ENCODE results near the gene HECTD1.

HECTD1 gene

GRCh38 chr14:31223331-31223730 lies 15.7 kb upstream of the HECTD1 start:
- no peak overlapping the region for H3K4me3 ChIP-seq (ENCODE audit: low read depth, low read length)
- TF ChIP-seq, protein P1, sequence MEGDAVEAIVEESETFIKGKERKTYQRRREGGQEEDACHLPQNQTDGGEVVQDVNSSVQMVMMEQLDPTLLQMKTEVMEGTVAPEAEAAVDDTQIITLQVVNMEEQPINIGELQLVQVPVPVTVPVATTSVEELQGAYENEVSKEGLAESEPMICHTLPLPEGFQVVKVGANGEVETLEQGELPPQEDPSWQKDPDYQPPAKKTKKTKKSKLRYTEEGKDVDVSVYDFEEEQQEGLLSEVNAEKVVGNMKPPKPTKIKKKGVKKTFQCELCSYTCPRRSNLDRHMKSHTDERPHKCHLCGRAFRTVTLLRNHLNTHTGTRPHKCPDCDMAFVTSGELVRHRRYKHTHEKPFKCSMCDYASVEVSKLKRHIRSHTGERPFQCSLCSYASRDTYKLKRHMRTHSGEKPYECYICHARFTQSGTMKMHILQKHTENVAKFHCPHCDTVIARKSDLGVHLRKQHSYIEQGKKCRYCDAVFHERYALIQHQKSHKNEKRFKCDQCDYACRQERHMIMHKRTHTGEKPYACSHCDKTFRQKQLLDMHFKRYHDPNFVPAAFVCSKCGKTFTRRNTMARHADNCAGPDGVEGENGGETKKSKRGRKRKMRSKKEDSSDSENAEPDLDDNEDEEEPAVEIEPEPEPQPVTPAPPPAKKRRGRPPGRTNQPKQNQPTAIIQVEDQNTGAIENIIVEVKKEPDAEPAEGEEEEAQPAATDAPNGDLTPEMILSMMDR (IDR thresholded peaks at IDR 0.05; ENCODE audit: borderline replicate concordance, insufficient read depth, low read depth, low read length) = no peak

DNA sequence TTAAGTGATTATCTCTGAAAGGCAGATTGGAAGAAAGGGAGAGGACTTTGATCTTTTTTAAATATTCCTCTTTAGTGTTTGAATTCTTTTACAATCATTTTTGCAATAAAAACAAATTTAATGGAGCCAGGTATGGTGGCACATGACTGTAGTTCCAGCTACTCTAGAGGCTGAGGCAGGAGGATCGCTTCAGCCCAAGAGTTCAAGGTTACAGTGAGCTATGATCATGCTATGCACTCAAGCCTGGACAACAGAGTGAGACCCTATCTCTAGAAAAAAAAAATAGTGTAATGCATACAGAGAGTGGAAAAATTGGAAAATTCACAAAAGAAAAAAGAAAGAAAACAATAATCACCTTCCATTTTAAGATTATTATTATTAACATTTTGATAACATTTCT lies 15.2 kb upstream of the HECTD1 start:
- no peak overlapping the region for H3K4me3 ChIP-seq (ENCODE audit: low read depth, low read length)
- TF ChIP-seq, protein P1 (IDR thresholded peaks at IDR 0.05; ENCODE audit: borderline replicate concordance, insufficient read depth, low read depth, low read length) = no peak

- no peak overlapping the region for H3K4me3 ChIP-seq (ENCODE audit: low read depth, low read length)
- TF ChIP-seq, protein P1 (IDR thresholded peaks at IDR 0.05; ENCODE audit: borderline replicate concordance, insufficient read depth, low read depth, low read length) = no peak
Measured at GRCh38 chr14:31221266-31221665, 13.7 kb upstream of the HECTD1 start.

GRCh38 chr14:31219169-31219568 lies 11.6 kb upstream of the HECTD1 start:
- H3K4me3 ChIP-seq (ENCODE audit: low read depth, low read length) = no peak overlapping the region
- TF ChIP-seq, protein P1 (IDR thresholded peaks at IDR 0.05; ENCODE audit: borderline replicate concordance, insufficient read depth, low read depth, low read length) = no peak

DNA sequence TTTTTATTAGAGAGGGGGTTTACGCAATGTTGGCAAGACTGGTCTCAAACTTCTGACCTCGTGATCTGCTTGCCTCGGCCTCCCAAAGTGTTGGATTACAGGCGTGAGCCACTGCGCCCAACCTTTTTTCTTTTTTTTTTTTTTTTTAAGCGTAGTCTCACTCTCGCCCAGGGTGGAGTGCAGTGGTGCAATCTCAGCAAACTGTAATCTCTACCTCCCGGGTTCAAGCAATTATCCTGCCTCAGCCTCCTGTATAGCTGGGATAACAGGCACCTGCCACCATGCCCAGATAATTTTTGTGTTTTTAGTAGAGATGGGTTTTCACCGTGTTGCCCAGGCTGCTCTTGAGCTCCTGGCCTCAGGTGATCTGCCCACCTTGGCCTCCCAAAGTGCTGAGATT lies 8.8 kb upstream of the HECTD1 start:
- no peak overlapping the region for H3K4me3 ChIP-seq (ENCODE audit: low read depth, low read length)
- TF ChIP-seq, protein P1 (IDR thresholded peaks at IDR 0.05; ENCODE audit: borderline replicate concordance, insufficient read depth, low read depth, low read length) = no peak

DNA sequence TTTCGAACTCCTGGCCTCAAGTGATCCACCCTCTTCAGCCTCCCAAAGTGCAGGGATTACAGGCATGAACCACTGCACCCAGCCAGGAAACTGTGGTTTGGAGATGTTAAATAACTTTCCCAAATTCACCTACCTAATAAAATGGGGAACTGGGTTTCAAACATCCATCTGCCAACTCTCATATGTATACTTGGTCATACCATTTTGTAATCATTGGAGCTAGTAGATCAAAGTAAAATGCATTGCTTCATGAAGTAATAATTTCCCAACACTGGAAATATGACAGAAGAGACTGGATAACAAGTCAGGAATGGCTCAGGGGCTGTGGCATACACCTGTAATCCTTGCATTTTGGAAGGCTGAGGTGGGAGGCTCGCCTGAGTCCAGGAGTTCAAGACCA lies 5.3 kb upstream of the HECTD1 start:
- TF ChIP-seq, protein P1 (IDR thresholded peaks at IDR 0.05; ENCODE audit: borderline replicate concordance, insufficient read depth, low read depth, low read length) = no peak
- H3K4me3 ChIP-seq (ENCODE audit: low read depth, low read length) = no peak overlapping the region

- H3K4me3 ChIP-seq (ENCODE audit: low read depth, low read length) = no peak overlapping the region
- TF ChIP-seq, protein P1 (IDR thresholded peaks at IDR 0.05; ENCODE audit: borderline replicate concordance, insufficient read depth, low read depth, low read length) = no peak
Measured at GRCh38 chr14:31209605-31210004, 2.0 kb upstream of the HECTD1 start.
